HG02678 (cell line): Measurements from ENCODE around the gene CDH20.
A peak's percentile ranks its signal among the peaks of the same experiment; 100 is the strongest.
"Not testable (repeated sequence)": the region's sequence is repeated elsewhere in the genome, so short reads cannot be mapped to it uniquely, and the experiment has no call there.

Experiments
- ATAC-seq: cut with Tn5 transposase; IDR thresholded peaks from one replicate; pipeline ENCODE4 v1.9.1; 2021; ENCODE audit warnings: mild to moderate bottlenecking, moderate library complexity; ENCODE audit not compliant: unreplicated experiment

CDH20 gene

DNA sequence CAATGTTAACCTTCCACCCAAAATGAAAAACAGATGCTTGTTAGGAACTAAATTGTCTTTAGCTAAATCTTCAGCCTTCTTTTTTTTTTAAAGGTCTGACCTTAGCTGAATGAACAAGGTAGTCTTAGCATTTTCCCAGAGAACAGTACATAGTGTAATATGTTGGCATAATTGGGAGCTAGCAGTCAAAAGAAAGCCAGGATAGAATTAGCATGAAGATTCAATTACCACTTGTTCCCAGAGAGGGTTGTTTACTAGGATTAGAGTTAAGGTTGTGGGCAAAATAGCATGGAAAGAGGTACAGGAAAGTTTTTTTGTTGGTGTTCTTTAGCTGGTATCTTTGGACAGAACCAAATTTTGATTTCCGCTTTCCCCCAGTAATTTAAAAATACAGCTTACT lies 6.9 kb downstream of the CDH20 start:
- ATAC-seq, result no peak

DNA sequence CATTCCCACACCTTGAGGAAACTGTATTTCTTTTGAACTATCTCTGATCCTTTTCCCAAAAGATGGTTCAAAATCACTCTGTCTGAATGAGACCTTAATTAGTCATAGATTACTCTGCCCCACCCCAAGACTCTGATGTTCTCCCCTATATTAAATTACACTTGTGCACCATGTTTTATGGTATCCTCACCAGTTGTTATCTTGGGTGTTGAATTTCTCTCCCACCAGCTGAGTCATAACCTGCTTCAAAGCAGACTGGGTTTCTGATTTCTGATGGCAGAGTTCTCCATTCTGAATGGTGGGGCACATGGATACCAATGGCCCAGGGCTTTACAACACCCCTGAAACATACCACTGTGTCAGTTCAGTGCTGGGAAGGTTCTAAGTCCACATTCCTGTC lies 15.0 kb downstream of the CDH20 start:
- ATAC-seq, result no peak

DNA sequence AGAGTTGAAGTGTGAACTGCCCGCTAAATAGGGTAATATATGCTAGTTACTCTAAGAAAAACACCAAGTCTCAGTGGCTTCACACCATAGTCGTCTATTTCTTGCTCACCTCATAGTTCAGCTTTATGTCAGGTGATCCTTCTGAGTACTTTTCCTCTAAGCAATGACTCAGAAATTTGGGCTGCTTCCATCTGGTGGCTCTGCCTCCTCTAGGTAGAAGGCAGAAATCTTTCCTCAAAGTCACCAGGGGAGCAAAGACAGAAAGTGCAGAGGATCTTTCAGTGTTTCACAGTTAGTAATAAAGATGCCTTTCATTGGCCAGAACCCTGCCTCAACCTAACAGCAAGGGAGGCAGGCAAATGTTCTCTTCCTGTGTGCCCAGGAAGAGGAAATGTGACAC lies 17.3 kb downstream of the CDH20 start:
- no peak for ATAC-seq

DNA sequence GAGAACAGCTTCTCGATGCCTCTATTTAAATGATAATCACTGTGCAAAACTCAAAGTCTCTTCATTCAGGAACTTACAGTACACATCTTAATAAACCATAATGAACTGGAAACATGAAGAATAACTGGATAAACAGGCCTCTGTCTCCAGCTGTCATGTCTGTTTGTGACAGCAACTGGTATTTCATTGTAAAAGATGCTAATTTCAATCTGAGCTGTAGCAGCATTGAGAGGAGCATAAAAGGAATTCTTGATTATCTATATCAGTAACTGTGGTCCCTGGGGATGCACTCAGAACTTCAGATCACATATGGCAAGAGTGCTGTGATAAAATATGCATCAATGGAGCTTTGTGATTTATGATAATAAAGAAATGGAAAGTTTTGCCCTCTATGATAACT lies 18.8 kb downstream of the CDH20 start:
- ATAC-seq, result no peak

DNA sequence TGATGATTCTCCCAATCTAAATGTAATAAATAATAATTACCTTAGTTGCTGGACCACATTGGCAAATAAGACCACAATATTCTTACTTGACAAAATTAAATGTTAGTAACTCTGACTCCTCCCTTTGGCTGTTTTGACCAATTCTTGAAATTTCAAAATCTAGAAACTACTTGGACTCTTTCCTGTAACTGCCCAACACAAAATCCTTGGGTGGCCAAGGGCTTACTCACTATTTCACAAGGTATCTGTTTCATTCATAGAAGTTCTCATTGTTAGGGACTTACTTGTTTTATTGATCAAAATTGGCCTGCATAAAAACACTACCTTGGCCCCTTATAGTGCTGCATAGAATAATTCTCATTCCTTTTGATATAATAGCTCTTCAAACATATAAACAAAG lies 19.4 kb downstream of the CDH20 start:
- no peak for ATAC-seq

DNA sequence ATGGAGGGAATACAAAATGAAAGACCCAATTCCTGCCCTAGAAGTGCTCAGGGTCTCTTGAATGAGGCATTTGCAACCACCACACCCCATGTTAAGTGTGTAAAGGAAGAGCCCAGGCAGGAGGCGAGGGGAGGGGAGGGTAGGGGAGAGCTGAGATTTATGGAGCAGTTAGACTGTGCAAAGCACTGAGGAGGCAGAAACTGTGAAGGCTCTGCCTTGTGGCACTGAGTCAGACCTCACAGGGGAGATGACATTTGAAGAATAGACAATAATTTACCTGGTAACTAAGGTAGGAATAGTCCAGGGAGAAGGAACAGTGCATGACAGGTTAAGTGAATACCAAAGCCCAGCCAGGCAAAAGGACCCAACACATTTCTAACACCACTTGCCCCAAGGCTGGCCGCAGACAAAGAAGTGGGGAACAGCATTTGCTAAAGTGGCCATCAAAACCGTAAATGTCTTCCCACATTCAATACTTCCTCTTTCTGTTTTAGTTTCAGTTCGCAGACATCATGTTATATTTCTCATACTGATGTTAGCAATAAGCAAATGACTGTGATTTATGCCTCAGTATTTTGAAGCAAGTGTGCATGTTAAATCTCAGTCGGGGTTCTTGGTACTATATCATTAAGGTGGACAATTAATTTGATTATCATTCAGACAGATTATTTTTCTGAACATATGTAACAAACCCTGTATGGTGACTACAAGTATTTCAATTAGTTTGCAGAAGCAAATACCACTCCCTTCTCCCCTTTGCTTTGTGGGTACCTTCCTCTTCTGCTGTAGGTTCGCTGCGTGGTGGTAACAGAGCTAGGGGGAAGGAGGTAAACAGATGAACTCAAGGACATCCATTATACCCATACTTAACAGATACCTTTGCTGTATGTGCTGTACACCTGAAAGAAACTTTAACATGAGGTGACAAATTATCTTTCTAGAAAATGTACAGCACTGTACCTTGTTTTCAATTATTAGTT lies 27.5 kb downstream of the CDH20 start:
- ATAC-seq, result peak; percentile 95

DNA sequence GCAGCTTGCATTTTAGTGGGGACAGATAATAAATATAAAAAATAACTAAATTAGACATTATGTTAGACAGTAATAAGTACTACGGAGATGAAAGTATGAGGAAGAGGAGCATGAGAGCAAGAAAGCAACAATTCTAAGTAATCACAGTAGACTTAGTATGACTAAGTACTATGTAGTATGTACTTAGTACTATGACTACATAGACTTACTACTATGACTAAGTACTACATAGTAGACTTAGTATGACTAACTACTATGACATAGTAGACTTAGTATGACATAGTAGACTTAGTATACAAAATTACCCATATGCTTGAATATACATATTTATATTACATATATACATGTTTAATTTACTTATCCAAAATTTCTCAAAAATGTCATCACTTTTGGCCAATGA lies 29.3 kb downstream of the CDH20 start:
- ATAC-seq, result no peak

DNA sequence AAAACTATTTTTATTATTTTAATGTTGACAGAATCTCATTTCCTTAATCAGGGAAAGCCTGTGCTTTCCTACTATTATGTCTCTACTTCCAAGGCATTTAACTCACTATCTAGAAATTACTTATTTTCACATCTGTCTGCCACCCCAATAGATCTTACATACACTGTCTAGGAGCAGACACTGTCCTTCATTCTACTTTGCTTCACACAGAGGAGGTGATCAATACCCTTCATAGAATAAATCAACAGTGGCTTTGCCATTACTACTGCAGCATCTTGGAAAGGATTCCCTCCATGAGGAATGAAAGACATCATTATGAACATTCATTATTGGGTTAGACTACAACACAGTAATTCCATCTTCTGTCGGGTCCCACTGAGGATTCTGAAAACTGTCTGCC lies 31.7 kb downstream of the CDH20 start:
- ATAC-seq, result no peak

DNA sequence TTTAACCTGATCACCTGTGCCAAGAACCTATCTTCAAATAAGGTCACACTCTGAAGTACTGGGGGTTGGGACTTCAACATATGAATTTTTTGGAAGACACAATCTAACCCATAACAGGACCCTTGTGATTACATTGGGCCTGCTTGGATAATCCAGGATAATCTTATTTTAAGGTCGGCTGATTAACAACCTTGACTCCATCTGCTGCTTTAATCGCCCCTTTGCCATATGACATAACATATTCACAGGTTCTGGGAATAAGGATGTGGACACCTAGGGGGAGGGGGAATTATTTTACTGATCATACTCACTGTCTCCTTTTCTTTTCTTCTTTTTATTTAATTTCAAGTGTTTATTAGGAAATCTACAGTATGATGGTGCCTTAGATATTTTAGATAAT lies 34.8 kb downstream of the CDH20 start:
- no peak for ATAC-seq

DNA sequence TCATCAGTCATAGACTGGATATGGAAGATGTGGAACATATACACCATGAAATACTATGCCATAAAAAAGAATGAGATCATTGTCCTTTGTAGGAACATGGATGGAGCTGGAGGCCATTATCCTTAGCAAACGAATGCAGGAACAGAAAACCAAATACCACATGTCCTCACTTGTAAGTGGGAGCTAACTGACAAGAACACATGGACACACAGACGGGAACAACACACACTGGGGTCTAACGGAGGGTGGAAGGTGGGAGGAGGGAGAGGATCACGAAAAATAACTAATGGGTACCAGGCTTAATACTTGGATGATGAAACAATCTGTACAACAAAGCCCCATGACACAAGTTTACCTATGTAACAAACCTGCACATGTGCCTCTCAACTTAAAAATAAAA lies 36.4 kb downstream of the CDH20 start:
- ATAC-seq, result not testable (repeated sequence)

DNA sequence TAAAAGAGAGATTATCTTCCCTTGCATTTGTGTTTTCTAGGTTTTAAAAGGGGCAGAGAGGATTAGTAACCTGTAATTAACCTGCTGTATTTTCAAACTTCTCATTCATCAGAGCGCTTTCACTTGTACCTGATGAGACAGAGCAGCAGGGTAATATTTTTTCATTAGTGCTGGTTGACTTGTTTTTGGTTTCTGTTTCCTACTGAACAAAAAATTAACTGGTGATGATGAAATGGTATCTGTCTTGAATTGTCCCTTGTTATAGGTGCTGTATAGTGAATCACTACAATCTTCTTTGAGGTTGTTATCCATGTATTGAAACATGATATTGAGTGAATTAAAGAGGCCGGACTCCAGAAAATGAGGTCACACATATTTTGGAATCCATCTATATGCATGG lies 37.9 kb downstream of the CDH20 start:
- ATAC-seq, result no peak

DNA sequence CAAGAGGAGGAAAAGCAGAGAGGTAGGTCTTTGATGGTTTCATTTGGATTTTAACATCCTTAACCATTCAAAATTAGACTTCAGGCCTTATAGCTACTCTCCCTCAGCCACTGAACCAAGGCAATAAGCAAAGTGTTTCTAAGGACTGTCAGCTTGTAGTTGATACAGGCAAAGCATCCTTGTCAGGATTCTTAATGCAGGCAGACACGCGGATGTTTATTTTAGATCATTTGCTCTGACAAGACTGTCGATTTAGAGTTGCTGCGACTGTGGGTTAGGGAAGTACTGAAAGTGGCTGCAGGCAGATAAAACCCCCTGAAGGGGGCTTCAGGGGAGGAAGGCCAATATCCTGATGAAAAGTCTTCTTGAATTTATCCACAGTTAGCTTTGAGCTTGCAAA lies 46.6 kb downstream of the CDH20 start:
- ATAC-seq, result no peak

DNA sequence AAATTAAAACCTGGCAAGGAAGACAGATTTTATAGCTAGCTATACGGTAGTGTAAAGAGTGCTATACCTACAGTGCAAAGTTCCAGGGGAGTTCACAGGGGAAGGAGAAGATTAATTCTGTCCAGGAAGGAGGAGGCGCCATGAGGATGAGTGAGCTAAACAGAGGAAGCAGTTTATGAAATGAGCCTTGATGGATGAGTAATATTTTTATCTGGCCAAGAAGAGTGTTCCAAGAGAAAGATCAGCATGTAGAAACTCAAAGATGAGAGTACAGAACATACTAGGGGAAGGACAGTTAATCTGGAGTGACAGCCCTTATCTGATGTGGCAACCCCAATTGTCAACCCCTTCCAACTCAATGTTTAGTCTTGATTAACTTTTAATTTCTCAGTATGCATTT lies 54.8 kb downstream of the CDH20 start:
- ATAC-seq, result no peak

DNA sequence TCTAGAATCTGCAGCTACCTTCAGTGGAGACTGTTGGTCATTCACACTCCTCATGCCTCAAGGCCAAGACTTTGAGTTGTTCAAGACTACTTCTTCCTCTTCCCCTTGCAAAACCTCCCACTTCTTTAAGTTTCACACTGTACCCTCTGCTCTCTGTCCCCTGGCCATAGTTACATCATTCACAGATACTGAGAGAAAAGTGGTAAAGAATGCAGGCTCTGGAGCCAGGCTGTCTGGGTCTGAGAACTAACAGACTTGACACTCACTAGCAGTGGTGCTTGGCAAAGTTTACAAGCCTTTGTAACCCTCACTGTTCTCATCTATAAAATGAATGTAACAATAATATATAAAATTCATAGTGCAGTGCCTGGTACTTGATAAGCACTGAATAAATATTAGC lies 61.8 kb downstream of the CDH20 start:
- ATAC-seq, result no peak

DNA sequence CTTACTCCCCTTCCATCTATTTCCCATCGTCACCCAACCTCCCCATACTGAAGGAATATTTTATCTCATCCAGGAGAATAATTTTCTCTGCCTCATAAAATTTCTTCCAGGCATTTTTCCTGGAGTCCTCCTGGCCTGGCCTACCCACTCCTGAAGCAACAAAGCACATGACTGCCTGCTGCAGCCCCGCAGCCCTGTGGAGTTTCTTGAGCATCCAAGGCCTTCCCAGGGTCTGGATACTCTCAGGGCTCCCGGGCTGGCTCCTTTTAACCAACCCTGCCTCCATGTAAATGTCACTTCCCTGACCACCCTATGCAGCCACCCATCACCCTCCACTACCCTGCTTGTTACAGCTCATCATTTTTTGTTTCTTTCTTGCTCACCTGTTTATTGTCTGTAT lies 64.0 kb downstream of the CDH20 start:
- ATAC-seq, result no peak

DNA sequence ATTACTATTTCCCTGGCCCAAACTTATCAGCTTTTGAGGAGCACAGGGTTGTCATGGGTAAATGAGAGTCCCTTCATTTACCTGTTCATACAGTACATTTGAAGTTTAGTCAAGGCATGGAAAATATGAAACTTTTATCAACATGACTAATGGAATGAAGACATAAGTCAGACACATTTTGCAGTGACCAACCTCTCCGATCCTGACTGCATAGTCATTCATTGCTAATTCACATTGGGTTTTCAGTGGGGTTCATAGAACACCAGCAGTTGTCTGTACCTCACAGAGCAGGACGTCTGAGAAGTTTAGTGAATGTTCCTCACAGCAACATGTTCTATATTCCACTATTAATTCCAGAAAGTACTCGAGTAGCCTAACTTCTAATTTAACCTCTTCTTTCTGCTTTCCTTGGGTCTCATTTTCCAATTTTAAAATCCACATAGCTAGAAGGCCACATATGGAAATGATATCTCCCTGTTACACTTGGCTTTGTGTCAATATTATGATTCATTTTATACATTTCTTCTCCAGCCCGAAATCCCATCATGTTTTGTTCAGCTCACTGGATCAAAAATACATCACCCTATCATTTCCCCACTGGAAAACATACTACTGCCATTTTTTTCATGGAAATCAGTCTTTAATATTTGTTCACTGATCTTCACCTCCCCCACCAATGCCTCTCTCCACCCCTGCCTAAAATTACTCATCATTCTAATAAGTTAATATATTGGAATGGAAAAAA lies 65.9 kb downstream of the CDH20 start:
- ATAC-seq, result no peak

DNA sequence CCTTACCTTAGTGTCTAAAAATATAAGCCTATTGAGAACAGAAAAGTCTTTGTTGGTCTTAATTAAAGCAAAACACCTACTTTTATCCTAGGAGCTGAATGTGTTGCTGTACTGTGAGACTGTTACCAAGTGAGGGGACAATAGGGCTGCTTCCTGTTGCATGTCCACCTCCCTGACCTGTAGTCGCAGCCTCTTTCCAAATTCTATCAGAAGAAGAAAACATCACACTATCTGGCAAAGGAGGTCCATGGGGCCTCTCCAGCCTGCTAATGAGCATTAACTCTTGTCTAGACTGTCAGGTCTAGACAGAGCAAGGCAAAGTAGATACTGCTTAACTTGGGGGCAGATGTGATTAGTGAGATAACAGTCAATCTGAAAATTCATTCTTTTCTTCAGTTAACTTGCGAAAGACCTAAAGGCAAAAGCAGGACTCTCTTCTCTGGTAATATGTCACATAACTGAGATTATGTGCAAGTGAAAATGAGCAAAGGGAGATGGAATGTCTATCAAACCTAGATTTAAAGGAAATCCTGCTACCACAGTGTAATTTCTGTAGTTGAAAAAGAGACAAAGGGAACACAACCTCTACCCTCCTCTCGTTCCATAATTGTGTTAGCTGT lies 66.9 kb downstream of the CDH20 start:
- no peak for ATAC-seq

DNA sequence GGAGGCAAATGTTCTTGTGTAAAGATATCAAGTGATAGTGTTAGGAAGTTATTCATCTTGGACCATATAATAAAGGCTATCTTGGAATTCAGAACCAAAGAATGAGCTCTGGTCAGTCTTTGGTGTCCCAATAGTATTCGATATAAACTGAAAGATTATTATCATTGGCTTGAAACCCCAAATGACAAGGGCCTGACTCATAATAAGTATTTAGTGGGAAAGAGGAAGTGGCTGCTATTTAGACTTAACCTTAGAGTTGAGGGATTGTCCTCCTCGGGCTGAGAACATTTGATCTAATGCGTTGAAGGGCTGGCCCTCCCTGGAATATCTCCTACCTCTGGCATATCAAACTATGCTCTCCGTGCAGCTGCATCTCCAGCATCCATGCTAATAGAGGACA lies 67.5 kb downstream of the CDH20 start:
- ATAC-seq, result no peak

DNA sequence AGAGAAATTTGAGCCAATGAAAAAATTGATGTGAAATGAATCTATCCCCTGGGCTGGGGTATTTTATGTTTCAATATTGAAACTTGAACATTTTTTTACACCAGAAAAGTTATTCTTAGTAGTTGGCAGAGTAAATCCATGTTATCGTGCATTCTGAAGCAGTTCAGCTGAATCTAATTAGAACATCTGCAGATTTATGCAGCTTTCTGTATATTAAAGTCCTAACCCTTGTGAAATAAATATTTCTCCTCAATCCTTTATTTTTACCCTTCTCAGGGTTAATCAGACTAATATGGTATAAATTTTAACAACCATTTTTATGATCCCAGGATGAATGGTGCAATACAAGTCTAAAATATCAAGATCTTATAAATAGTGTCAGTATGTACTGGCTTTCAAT lies 69.5 kb downstream of the CDH20 start:
- ATAC-seq, result no peak

DNA sequence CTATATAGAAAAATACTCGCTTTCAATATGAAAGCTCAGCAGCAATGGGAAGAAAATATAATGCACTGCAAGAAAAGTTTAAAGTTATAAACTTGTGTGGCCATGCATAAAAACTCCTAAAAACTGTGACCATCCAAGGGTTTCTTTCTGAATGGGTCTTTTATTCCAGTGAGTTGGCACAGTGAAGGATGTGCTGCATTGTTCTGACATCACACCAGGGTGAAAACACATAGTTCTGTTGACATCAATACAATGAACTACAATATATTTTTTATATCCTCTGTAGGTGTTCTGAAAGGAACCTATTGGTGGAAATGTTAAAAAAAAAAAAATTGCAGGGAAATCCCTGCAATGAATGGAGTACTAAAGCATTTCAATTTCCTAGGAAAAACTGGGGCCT lies 80.2 kb downstream of the CDH20 start:
- no peak for ATAC-seq

DNA sequence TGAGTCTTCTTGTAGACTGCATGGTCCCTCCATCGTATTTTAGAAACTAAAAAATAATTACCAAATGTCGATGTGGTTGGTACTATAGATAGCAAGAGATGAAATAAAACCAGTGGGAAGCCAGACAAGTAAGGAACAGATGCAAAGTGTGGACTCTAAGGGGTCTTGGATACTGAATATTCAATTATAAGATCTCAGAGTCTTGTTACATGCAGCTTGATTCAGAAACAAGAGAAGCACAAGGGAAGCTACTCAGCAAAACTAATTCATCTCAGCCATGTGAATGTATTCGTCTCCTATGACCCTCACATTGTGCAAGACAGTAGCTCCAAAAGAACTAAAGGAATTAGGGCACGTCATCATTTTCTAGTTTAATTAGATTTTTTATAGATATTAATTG lies 80.9 kb downstream of the CDH20 start:
- ATAC-seq, result no peak

DNA sequence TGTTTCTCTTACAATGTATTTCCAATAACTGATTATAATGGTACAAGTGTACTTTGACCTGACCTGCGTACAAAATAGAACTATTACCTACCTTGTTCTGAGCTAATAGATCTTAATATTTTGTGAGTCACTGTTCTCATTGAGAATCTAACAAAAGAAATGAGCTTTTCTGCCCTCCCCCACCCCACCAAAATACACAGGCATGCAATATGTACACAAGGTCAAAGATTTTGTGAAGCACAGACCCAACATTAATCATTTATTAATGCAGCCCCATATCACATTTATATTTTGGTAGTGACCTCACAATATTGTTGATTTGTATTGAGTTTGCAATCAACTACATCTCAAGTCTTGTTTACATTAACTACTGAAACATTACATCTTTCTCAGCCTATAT lies 86.5 kb downstream of the CDH20 start:
- no peak for ATAC-seq
